Dermis microvascular lymphatic vessel endothelial cell (primary cell): ENCODE results near the gene SLC7A4. TPM values are rescaled to one million over a fixed set of nuclear protein-coding genes. Genes with fewer than 3 reads are reported as not detected.
"Not testable (repeated sequence)": the region's sequence is repeated elsewhere in the genome, so short reads cannot be mapped to it uniquely, and the experiment has no call there.

Experiments
- DNase-seq, 2 donors: peaks; one replicate each; pipeline versions ENCODE4 v3.0.0 to v3.0.0-alpha.2; 2010; ENCODE audit warnings: low read depth in 2 of 2
- total RNA-seq: library from RNA; depleted of rRNA; stranded (reverse); fragments of >200 nt; gene quantifications from 2 replicates; pipeline ENCODE4 v1.2.1, GENCODE V29; 2014

Gene SLC7A4, protein sequence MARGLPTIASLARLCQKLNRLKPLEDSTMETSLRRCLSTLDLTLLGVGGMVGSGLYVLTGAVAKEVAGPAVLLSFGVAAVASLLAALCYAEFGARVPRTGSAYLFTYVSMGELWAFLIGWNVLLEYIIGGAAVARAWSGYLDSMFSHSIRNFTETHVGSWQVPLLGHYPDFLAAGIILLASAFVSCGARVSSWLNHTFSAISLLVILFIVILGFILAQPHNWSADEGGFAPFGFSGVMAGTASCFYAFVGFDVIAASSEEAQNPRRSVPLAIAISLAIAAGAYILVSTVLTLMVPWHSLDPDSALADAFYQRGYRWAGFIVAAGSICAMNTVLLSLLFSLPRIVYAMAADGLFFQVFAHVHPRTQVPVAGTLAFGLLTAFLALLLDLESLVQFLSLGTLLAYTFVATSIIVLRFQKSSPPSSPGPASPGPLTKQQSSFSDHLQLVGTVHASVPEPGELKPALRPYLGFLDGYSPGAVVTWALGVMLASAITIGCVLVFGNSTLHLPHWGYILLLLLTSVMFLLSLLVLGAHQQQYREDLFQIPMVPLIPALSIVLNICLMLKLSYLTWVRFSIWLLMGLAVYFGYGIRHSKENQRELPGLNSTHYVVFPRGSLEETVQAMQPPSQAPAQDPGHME
- total RNA-seq: not detected in 2 replicates

DNA sequence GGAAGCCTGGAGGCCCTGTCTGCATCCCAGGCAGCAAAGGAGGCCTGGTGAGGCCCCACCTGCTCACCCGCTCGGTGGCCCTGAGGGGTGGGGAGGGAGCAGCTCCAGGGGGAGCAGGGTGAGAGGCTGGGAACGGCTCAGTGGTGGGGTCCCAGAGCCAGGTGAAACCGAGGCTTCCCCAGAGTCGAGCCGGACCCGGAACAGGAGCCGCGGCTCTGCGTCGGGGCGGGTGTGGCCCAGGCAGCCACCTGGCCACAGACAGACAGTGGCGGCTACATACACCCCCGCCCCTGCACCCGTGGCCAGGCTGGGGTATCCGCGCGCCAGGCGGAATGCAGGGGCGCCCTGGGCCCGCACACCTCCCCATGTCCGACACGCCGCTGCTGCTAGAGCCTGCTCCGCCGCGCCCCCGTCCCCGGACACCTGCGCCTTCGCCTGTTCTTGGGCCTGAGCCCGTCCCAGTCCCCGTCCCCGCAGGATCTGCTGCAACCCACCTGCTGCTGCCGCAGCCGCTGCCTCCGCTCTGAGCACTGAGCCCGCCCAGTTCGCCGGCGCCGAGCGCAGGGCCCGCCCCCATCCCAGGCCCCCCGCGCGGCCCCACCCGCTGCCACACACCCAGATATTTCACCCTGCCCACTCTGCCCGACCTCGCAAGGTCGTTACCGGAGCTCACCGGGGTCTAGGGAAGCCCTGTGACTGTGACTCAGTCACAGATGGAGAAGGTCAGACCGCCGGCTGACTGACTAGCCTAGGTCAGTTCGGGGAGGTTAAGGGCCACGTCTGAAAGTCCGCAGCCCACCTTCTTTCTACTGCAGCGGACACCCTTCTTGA, at the start of gene SLC7A4:
TSS of gene SLC7A4 (minus strand) at position 525 of the 831 bp plus-strand sequence. CDS start 749 bp downstream, outside the sequence.
- DNase-seq: no peak

DNA sequence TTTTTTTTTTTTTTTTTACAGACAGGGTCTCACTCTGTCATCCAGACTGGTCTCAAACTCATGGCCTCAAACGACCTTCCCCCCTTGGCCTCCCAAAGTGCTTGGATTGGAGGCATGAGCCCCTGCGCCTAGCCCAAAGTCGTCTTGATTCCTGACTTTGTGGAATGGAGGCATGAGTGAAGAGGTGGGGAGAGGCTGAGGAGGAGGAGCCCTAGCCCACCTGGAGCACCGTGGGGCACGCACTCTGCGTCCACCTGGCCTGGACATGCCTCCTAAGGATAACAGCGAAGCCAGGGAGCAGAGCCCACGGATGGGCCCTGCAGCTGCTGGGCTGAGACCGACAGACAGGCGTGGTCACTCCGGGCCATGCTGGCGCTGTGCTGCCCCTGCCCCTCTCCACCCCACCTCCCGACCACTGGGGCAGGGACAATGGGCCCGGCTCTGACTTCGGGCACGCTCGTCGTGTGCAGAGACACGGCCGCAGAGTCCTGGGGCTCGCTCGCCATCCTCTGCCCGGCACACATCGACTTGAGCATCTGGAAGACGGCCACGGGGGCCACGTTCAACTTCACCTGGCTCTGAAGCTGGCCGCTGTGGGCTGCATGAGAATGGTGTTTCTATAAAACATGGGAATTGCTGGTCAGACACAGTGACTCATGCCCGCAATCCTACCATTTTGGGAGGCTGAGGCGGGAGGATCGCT, 48.2 kb upstream of the SLC7A4 start:
- DNase-seq: no peak

DNA sequence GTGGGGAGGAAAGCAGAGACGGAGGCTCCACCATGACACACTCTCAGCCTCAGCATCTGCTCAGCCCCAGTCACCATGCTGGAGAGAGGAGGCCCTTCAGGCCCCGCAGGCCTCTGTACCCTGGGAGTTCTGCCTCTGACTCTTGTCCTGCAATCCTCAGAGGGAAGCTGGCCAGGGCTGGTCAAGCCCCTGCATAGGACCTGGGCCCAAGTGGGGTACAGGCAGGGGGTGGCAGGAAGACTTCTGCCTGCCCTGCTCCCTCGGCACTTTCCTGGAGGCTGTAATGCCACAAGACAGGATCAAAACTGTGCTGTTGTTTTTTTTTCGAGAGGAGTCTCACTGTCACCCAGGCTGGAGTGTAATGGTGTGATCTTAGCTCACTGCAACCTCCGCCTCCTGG, 47.1 kb upstream of the SLC7A4 start:
- DNase-seq: no peak

DNA sequence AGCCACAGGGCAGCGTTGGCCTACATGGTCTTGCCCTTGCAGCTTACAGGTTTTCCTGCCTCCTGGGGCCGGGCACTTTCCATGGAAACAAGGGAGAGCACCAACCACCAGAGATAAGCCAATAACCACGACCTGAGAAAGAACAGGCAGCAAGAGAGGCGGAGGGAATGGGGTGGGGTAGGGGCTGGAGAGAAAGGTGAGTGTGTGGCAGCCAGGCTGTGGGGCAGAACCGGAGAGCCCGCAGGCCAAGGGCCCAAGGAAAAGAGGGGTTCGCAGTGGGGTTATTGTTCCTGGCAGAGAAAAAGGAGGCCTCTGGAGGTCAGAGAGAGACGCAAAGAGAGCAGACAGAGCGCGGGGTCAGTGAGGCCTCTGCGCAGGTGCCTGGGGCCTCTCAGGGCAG, 46.6 kb upstream of the SLC7A4 start:
- no peak for DNase-seq

DNA sequence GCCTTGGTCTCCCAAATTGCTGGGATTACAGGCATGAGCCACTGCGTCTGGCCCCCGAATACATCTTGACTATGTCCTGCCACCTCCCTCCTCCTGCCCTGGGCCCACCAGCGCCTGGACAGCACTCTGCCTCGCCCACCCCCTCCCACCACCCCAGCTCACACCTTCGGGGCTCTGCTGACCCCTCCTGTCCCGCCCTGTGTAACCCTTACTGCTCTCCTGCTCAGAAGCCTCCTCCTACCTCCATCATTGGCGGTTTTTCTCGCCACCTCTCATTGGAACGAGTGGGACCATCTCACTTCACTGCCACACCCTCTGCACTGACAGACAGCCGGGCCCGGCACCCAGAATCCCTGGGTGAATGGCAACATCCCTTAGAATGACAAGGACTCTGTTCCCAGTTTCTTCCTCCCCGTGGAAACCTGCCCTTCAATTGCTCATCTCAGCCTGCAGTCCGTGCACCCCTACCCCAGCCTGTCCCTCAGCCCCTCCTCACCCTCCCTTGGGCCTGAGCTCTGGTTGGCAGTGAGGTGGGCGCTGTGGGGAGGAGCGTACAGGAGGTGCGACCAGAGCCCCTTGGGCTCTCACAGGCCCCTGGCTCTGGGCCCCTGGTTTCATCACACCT, 45.6 kb upstream of the SLC7A4 start:
- DNase-seq: no peak

DNA sequence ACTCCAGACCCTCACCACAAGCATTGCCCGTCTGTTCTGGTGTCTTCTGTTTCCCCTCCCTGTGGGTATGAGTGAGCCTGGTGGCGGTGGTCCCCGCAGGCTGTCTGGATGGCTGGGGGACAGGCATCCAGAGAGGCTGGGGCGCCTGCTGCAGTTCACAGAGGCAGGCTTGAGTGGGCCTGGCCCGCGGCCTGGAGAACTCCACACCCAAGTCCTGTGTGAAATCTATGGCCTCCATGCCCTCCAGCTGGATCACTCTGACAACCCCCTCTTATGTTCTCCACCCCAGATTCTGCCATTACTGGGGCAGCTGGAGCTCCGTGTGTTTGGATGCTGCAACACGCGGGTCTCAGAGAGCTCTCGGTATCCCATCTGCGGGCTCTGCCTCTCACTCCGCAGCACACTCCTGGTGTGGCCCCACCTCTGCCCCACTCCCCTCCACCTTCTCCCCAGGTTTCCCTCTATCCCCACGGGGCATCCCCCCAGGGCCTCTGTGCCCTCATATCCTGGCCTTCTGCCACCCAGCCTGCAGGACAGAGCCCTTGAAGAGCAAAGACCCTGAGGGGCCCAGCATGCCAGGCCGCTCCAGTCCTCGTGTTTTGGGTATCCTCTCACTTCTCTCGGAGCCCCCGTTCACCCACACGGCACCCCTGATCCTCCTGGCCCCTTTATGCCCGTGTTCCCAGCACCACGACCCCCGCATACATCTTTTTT, 44.7 kb upstream of the SLC7A4 start:
- no peak for DNase-seq

DNA sequence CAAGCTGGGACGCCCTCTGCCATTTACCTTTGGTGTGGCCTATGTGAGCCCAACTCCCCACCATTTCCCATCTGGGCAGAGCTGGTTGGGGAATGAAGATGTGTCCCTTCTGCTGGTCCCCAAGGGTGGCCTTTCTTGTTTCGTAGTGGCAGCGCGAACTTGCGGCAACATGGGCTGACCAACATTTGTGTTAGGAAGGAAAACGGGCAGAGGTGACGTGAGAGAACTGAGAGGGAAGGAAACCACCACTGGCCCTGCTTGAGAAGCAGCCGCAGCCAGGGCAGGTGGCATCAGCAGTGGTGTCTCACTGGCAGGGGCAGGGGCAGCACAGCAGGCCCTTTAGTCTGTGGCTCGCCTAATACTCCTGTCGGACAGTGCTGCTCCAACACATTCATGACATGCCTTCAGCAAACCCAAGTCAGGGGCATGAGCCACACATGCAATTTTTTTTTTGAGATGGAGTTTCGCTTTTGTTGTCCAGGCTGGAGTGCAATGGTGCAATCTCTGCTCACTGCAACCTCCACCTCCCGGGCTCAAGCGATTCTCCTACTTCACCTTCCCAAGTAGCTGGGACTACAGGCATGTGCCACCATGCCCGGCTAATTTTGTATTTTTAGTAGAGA, 43.3 kb upstream of the SLC7A4 start:
- no peak for DNase-seq

DNA sequence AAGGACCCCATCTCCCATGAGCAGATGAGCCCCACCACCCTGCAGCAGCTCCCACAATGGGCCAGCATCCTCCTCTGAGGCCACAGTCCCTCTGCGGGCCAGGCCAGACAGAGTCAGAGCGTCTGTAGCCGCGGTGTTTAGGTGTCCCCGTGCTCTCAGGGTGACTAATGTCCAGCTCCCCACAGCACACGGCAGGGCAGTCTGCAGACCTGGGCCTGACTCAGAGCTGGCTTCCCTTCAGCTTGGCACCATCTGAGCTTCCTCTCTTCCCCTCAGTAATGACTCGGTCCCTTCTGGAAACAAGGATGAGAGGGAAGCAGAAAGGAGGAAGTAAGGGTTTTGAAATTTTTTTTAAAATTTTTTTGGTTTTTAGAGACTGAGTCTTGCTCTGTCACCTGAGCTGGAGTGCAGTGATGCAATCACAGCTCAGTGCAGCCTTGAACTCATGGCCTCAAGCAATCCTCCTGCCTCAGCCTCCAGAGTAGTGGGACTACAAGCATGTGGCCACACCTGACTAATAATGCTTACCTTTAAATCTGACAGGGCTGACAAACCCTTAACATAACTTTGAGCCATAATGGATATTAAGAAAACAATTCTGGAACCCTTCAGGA, 41.8 kb upstream of the SLC7A4 start:
- no peak for DNase-seq

DNA sequence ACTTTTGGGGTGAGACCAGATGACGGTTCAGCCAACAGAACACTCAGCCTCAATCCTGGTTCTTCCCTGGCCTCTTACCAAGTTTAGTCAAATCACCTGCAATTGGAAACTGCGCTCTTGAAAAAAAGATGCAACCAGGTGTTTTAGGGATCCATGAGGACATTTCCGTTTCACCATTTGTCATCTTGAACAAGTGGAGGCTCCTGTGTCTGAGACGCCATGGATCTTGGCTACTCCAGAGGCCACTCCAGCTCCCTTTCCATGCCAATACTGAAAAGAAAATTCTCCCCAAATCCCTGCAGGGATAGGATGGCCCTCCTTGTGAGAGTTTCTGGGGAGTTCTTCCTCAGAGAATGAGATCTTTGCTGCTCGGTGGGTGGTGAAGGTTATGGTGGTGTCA, 41.1 kb upstream of the SLC7A4 start:
- DNase-seq: no peak

DNA sequence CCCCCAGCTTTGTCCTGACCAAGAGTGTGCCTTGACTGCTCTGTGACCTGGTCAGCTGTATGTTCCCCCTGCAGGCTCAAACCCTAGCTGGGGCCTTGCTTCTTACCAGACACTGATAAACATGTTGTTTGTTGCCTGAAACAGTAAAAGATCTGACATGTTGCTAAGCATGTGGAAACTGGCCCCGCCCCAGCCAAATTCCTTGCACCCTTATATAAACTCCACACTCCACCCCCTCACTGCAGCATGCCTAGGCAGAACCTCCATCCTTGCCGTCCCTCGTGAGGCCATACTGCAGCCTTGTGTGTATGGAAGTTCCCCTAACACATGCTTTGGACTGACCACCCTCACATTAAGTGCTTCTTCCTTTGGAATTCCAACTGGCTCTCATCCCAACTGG, 40.7 kb upstream of the SLC7A4 start:
- DNase-seq: no peak

DNA sequence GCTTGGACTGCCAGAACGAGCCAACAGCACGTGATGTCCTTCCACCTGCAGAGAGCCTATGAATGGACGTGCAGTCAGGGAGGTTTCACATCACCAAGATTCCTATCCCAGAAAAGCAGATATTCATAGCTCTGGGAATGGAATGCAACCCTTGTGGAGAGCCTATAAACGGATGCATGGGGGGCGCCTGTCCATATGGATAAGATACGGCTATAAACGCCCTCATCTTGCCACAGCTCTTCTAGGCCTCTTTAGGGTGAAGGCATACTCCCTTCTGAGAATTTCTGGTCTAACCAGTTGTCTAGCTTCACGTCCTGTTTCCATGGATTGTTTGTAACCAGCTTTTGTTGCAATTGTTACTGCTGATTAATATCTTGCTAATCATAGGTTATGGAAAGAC, 39.4 kb upstream of the SLC7A4 start:
- DNase-seq: not testable (repeated sequence)

DNA sequence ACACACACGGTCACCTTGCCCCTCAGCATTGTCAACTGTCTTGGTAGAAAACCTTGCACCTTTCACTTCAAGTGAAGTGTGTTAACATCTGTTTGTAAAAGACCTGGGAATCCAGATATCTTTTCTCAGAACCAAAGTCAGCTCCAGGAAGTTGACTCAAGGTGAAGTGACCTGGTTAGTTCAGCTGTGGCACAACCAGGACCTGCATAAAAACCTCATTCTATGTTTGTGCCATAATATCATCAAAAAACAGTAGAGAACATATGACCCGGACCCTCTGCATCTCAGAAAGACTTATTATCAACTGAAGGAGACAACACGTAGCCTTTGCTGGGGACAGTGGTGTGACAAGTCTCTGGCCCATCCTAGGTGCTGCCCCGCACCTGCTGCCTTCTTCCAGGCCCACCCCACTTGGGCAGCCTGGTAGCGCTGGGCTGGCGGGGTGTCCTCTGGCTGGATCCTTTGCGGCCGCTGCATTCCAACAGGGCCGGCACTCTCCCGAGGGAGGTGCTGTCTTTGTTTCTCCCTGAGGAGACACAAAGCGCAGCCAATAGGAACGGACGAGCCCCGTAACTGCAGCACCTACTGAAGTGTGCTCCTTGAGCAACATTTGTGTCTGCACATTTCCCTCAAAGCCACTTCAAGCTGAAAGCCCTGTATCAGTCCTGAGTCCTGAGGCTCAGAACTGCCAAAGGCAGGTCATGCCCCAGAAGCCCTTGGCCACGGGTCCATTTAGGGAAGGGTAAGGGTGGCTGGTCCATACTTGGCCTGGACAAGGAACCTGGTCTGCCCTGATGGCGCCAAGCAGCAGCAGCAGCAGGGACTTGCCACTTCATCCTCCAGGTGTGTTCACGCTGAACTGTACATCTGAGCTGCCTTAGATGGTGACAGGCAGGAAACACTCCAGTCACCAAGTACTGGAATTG, 38.6 kb upstream of the SLC7A4 start:
- DNase-seq: no peak

DNA sequence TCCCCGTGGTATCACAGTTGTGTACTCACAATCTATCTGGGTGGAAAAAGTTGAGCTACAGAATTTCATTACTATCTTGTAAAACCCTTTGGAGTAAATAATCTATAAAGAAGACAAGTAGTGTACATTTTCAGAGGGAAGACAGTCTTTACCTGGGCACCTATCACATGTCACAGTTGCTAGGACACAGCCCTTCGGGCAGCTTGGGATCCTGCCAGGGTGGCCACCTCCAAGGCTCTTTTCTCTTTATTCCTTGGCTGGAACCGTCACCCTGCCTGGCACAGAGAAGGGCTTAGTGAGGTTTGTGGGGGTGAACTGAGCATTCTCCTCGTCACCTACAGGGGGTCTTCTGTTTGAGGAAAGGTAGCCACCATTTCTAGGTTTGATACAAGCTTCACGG, 37.0 kb upstream of the SLC7A4 start:
- DNase-seq: no peak

DNA sequence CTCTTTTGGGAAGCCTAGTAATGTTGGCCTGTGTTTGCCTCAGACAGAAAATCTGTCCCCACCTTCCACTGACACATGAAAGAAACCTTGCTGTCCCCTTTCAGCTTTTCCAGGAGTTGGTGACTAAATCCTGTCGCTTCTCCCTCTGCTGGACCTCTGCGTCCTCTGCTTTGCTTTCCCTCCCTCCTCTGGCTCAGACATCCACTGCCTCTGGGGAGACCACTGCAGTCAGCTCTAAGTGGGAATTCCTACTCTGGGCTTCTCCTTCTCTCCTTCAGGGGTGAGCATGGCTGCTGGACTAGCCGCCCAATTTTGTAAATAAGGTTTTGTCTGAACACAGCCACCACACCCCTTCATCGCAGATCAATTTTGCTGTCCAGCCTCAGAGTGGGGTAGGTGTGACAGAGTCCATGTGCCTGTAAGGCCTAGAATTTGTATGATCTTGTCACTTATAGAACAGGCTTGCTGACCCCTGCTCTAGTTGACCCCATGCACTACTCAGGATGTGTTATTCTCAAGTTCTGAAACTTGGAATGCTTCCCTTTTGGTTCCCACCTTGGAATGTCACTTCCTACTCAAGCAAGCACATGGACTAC, 36.4 kb upstream of the SLC7A4 start:
- no peak for DNase-seq

DNA sequence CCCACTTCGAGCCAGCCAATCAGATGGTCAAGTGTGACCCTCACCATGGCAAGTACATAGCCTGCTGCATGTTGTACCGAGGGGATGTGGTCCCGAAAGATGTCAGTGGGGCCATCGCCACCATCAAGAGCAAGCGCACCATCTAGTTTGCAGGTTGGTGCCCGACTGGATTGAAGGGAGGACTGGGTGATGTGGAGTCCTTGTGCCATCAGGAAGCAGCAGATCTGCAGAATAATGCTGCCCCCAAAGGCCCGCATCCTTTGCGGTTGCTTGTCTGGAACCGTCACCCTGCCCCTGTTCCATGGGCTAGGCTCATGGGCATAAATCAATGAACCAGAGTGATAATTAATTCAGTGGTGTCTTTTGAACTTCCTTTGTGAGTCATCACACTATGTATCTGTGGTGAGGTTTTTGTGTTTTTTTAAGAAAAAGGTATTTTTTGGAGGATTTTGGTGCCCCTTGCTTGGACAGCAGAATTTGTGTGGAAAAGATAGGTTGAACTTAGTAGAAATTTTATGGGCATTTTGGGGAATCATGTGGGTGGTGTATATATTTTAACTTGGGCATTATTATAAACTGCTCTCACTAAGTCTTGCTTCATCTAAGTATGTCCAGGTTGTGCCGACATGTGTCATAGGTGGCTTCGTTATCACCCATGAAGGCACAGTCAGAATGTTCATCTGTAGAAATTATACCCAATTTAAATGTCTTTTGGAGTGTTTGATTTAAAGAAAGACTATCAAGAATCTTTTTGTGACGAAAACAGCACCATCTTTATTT, 35.7 kb upstream of the SLC7A4 start:
- DNase-seq: no peak

DNA sequence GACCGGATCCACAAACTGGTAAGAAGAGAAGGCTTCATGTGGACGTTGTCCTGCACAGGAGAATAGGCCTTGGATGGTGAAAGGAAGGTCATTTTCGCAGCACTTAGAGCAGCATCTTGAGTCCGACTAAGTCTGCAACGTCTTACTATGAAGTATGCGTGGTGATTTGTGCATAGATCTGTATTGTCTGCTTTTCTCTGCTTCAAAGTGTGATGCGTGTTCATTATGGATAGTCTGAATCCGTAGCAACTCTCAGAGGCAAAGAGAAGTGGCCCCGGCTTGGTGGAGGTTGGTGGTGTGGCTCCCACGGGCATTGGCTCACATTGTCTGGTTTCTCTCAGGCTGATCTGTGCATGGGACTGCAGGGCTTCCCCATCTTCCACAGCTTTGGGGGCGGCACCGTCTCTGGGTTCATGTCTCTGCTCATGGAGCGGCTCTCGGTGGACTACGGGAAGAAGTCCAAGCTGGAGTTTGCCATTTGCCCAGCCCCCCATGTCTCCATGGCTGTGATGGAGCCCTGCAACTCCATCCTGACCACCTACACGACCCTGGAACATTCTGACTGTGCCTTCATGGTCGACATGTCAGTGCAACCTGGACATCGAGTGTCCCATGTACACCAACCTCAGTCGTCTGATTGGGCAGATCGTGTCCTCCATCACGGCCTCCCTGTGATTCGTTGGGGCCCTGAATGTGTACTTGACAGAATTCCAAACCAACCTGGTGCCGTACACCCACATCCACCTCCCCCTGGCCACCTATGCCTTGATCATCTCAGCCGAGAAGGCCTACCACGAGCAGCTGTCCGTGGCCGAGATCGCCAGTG, 34.9 kb upstream of the SLC7A4 start:
- no peak for DNase-seq
